Neural progenitor cell (in vitro differentiated cells): Measurements from ENCODE around the gene FAM120A. TPM values are rescaled to one million over a fixed set of nuclear protein-coding genes. Genes with fewer than 3 reads are reported as not detected.

Experiments used
- DNase-seq: peaks from one replicate; pipeline ENCODE4 v3.0.0-alpha.2; 2016; ENCODE audit warnings: low spot score
- H2AFZ ChIP-seq: fragments of 200-600 bp; sonication (generic); replicated peaks from 2 replicates; pipeline ENCODE4 v1.6.1; 2016; ENCODE audit warnings: antibody characterized with exemption
- H3F3A ChIP-seq: fragments of 200-600 bp; sonication (generic); 2 replicates; pipeline ENCODE4 v1.6.1; 2016; ENCODE audit warnings: antibody characterized with exemption, low read depth
- H3K27ac ChIP-seq: fragments of 200-600 bp; sonication (generic); 2 replicates; pipeline ENCODE4 v1.5.1; 2016; ENCODE audit warnings: mild to moderate bottlenecking
- H3K27me3 ChIP-seq: fragments of 200-600 bp; sonication (generic); 2 replicates; pipeline ENCODE4 v1.6.1; 2016; ENCODE audit warnings: mild to moderate bottlenecking, moderate library complexity
- H3K36me3 ChIP-seq: fragments of 200-600 bp; sonication (generic); 2 replicates; pipeline ENCODE4 v1.5.1; 2016
- H3K4me1 ChIP-seq: fragments of 200-600 bp; sonication (generic); 2 replicates; pipeline ENCODE4 v1.6.1; 2016; ENCODE audit warnings: mixed run types
- H3K4me2 ChIP-seq: fragments of 200-600 bp; sonication (generic); 2 replicates; pipeline ENCODE4 v1.6.1; 2016
- H3K4me3 ChIP-seq: fragments of 200-600 bp; sonication (generic); 2 replicates; pipeline ENCODE4 v1.5.1; 2016
- H3K79me2 ChIP-seq: fragments of 200-600 bp; sonication (generic); 2 replicates; pipeline ENCODE4 v1.6.1; 2016; ENCODE audit warnings: low read depth
- H3K9ac ChIP-seq: fragments of 200-600 bp; sonication (generic); 2 replicates; pipeline ENCODE4 v1.6.1; 2016
- H3K9me3 ChIP-seq: fragments of 200-600 bp; sonication (generic); 2 replicates; pipeline ENCODE4 v1.5.1; 2016; ENCODE audit warnings: low read depth
- H4K20me1 ChIP-seq: fragments of 200-600 bp; sonication (generic); 2 replicates; pipeline ENCODE4 v1.6.1; 2016; ENCODE audit warnings: low read depth
- H3K27ac Mint-ChIP-seq: 3 replicates; pipeline ENCODE4 v1.8.0; 2021; ENCODE audit warnings: mixed read lengths
- H3K27me3 Mint-ChIP-seq: 2 replicates; pipeline ENCODE4 v1.8.0; 2022; ENCODE audit warnings: low read depth, mild to moderate bottlenecking, inconsistent platforms, moderate library complexity, mixed read lengths; ENCODE audit not compliant: insufficient read depth
- H3K36me3 Mint-ChIP-seq: 3 replicates; pipeline ENCODE4 v1.8.0; 2021; ENCODE audit warnings: mixed read lengths
- H3K4me1 Mint-ChIP-seq: 3 replicates; pipeline ENCODE4 v1.8.0; 2021; ENCODE audit warnings: mixed read lengths
- H3K4me3 Mint-ChIP-seq: 3 replicates; pipeline ENCODE4 v1.8.0; 2021; ENCODE audit warnings: mild to moderate bottlenecking, moderate library complexity, mixed read lengths
- H3K9me3 Mint-ChIP-seq: 3 replicates; pipeline ENCODE4 v1.8.0; 2020; ENCODE audit warnings: mixed read lengths
- CTCF ChIP-seq: fragments of 200-600 bp; sonication (generic); IDR thresholded peaks from 2 replicates; pipeline ENCODE4 v1.5.1; 2017; ENCODE audit warnings: antibody characterized with exemption, mild to moderate bottlenecking
- EZH2 ChIP-seq: fragments of 200-600 bp; sonication (generic); IDR thresholded peaks from 2 replicates; pipeline ENCODE4 v1.6.1; 2017; ENCODE audit warnings: antibody characterized with exemption, mild to moderate bottlenecking, moderate library complexity
- EZH2phosphoT487 ChIP-seq: fragments of 200-600 bp; sonication (generic); IDR thresholded peaks from 2 replicates; pipeline ENCODE4 v1.6.1; 2017; ENCODE audit warnings: antibody characterized with exemption
- total RNA-seq: library from RNA; depleted of rRNA; stranded (reverse); fragments of >200 nt; gene quantifications from 2 replicates; pipeline ENCODE4 v1.2.3, GENCODE V29; 2015; ENCODE audit warnings: low replicate concordance

FAM120A gene
- total RNA-seq, 1 donor from 2014 or later: 17.2 TPM

GRCh38 chr9:93596399-93596798 lies 144.9 kb downstream of the FAM120A start:
- no peak overlapping the region for H3K4me2 ChIP-seq
- H3K27ac ChIP-seq: no peak overlapping the region
- Mint-ChIP-seq H3K36me3 (no peaks in the 10 kb centered on the region), H3K27me3 (no peaks in the 10 kb centered on the region), H3K4me1 (peaks cover 50% of the 10 kb centered on the region), H3K9me3 (no peaks in the 10 kb centered on the region), H3K27ac (no peak overlapping the region), H3K4me3 (no peak overlapping the region)
- peaks cover 7% of the 10 kb centered on the region for H3K4me1 ChIP-seq
- no peaks in the 10 kb centered on the region for H3K27me3 ChIP-seq
- no peaks in the 10 kb centered on the region for H3K9me3 ChIP-seq
- TF ChIP-seq CTCF (no peak), EZH2 (no peak), EZH2phosphoT487 (no peak)
- H3K36me3 ChIP-seq: no peaks in the 10 kb centered on the region
- DNase-seq: no peak
- no peak overlapping the region for H2AFZ ChIP-seq
- H4K20me1 ChIP-seq: peaks cover 67% of the 10 kb centered on the region
- H3F3A ChIP-seq: no peaks in the 10 kb centered on the region
- H3K9ac ChIP-seq: no peak overlapping the region
- H3K4me3 ChIP-seq: no peak overlapping the region
- H3K79me2 ChIP-seq: peaks cover 39% of the 10 kb centered on the region

- no peak for DNase-seq
Measured at GRCh38 chr9:93597142-93597706, 145.7 kb downstream of the FAM120A start.

GRCh38 chr9:93597871-93598646 lies 146.6 kb downstream of the FAM120A start:
- Histone ChIP-seq H4K20me1 (peaks cover 54% of the 10 kb centered on the region), H2AFZ (no peak overlapping the region), H3K36me3 (no peaks in the 10 kb centered on the region), H3K4me1 (peaks cover 7% of the 10 kb centered on the region), H3K9me3 (no peaks in the 10 kb centered on the region), H3K4me3 (no peak overlapping the region), H3K27ac (no peak overlapping the region), H3F3A (no peaks in the 10 kb centered on the region), H3K9ac (no peak overlapping the region), H3K27me3 (no peaks in the 10 kb centered on the region), H3K4me2 (no peak overlapping the region), H3K79me2 (peaks cover 42% of the 10 kb centered on the region)
- no peak for DNase-seq
- H3K9me3 Mint-ChIP-seq: peaks cover 2% of the 10 kb centered on the region
- no peak for TF ChIP-seq CTCF
- no peak for TF ChIP-seq EZH2
- no peak for TF ChIP-seq EZH2phosphoT487
- H3K4me3 Mint-ChIP-seq: no peak overlapping the region
- H3K4me1 Mint-ChIP-seq: peaks cover 40% of the 10 kb centered on the region
- H3K27me3 Mint-ChIP-seq: peaks cover under 1% of the 10 kb centered on the region
- H3K36me3 Mint-ChIP-seq: peaks cover 2% of the 10 kb centered on the region
- H3K27ac Mint-ChIP-seq: no peak overlapping the region

More at GRCh38 chr9:93597142-93597706, 145.7 kb downstream of the FAM120A start:
- Histone ChIP-seq H3K27ac (no peak overlapping the region), H2AFZ (no peak overlapping the region), H3K9ac (no peak overlapping the region), H3K36me3 (no peaks in the 10 kb centered on the region), H3K4me2 (no peak overlapping the region), H3F3A (no peaks in the 10 kb centered on the region), H4K20me1 (peaks cover 62% of the 10 kb centered on the region), H3K79me2 (peaks cover 43% of the 10 kb centered on the region), H3K27me3 (no peaks in the 10 kb centered on the region), H3K9me3 (no peaks in the 10 kb centered on the region), H3K4me3 (no peak overlapping the region), H3K4me1 (peaks cover 7% of the 10 kb centered on the region)
- H3K36me3 Mint-ChIP-seq: no peaks in the 10 kb centered on the region
- H3K27me3 Mint-ChIP-seq: no peaks in the 10 kb centered on the region
- TF ChIP-seq CTCF (no peak), EZH2 (no peak), EZH2phosphoT487 (no peak)
- no peak overlapping the region for H3K27ac Mint-ChIP-seq
- H3K4me1 Mint-ChIP-seq: peaks cover 45% of the 10 kb centered on the region
- H3K4me3 Mint-ChIP-seq: no peak overlapping the region
- H3K9me3 Mint-ChIP-seq: no peaks in the 10 kb centered on the region
